NB4 (cell line): ENCODE results near the gene EXOC6B.

ENCODE experiments used
- CTCF ChIP-seq: IDR thresholded peaks from one replicate; pipeline ENCODE4 v1.5.1; 2012; ENCODE audit warnings: low read depth, low read length
- MAX ChIP-seq: IDR thresholded peaks from 2 replicates; pipeline ENCODE4 v1.6.1; 2011; ENCODE audit warnings: low read depth, low read length
- MYC ChIP-seq: IDR thresholded peaks from 2 replicates; pipeline ENCODE4 v1.6.1; 2011; ENCODE audit warnings: low read depth, low read length
- POLR2A ChIP-seq: IDR thresholded peaks from 2 replicates; pipeline ENCODE4 v1.6.1; 2011; ENCODE audit warnings: mild to moderate bottlenecking; ENCODE audit not compliant: insufficient read length; ENCODE audit errors: extremely low read depth

- no peak for TF ChIP-seq CTCF
- no peak for TF ChIP-seq POLR2A
- TF ChIP-seq MYC, result no peak
- no peak for TF ChIP-seq MAX
These were observed 394.1 kb downstream of the EXOC6B start for GRCh38 chr2:72431737-72432136.
